ENCODE data around the gene APOO.

The APOO gene

DNA sequence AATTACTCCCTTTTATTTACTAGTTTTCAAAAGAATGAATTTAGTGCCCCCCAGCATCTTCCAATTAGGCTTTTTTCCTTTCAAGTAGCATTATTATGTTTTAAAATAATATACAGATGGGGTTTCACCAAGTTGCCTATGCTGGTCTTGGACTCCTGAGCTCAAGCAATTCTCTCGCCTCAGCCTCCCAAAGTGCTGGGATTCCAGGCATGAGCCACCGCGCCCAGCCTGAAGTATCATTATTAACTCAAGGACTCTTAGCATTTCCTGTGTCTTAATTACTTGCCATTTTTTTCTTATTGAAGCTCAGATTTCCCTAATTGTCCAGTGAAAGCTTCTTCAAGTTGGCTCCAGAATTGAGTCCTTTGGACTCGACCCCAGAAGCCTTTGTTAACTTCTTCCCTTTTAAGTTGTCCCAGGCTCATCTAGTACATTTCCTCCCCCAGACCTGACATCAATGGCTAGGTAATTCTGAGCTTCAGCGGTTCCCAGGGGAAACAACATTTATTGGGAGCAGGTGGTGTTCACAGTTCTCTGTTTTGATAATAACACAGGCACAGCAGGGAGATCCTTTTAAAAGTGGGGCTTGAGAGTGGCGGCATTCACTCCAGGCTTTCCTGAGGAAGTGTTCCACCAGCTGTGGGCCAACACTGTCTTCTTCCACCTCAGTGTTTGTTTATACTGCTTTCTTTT lies 114.7 kb downstream of the APOO start:
- Histone ChIP-seq H3K36me3 (ENCODE audit: control insufficient read depth, insufficient read depth, low read length) (no peaks in the 10 kb centered on the region), H3K27me3 (replicated peaks; ENCODE audit: control insufficient read depth, insufficient read depth, low read length) (no peaks in the 10 kb centered on the region), H3K4me3 (replicated peaks; ENCODE audit: low read depth, low read length) (no peak overlapping the region)
- DNase-seq (ENCODE audit: extremely low read depth, insufficient read length) = no peak
- TF ChIP-seq, protein P1, sequence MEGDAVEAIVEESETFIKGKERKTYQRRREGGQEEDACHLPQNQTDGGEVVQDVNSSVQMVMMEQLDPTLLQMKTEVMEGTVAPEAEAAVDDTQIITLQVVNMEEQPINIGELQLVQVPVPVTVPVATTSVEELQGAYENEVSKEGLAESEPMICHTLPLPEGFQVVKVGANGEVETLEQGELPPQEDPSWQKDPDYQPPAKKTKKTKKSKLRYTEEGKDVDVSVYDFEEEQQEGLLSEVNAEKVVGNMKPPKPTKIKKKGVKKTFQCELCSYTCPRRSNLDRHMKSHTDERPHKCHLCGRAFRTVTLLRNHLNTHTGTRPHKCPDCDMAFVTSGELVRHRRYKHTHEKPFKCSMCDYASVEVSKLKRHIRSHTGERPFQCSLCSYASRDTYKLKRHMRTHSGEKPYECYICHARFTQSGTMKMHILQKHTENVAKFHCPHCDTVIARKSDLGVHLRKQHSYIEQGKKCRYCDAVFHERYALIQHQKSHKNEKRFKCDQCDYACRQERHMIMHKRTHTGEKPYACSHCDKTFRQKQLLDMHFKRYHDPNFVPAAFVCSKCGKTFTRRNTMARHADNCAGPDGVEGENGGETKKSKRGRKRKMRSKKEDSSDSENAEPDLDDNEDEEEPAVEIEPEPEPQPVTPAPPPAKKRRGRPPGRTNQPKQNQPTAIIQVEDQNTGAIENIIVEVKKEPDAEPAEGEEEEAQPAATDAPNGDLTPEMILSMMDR (IDR thresholded peaks at IDR 0.05; ENCODE audit: insufficient read depth, low read length, poor library complexity, severe bottlenecking) = no peak

DNA sequence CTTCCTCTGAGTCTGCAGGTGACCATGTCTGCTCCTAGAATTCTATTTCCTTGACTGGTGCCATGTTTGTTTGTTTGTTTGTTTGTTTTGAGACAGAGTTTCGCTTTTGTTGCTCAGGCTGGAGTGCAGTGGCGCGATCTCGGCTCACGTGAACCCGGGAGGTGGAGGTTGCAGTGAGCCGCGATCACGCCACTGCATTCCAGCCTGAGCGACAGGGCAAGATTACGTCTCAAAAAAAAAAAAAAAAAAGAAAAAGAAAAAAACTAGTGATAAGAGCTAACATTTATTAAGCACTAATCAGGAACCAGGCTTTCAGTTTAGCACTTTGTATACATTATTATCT lies 117.6 kb downstream of the APOO start:
- no peaks in the 10 kb centered on the region for H3K36me3 ChIP-seq (ENCODE audit: control insufficient read depth, insufficient read depth, low read length)
- TF ChIP-seq, protein P1 (IDR thresholded peaks at IDR 0.05; ENCODE audit: insufficient read depth, low read length, poor library complexity, severe bottlenecking) = no peak
- no peak overlapping the region for H3K4me3 ChIP-seq (replicated peaks; ENCODE audit: low read depth, low read length)
- no peaks in the 10 kb centered on the region for H3K27me3 ChIP-seq (replicated peaks; ENCODE audit: control insufficient read depth, insufficient read depth, low read length)
- DNase-seq (ENCODE audit: extremely low read depth, insufficient read length) = no peak

DNA sequence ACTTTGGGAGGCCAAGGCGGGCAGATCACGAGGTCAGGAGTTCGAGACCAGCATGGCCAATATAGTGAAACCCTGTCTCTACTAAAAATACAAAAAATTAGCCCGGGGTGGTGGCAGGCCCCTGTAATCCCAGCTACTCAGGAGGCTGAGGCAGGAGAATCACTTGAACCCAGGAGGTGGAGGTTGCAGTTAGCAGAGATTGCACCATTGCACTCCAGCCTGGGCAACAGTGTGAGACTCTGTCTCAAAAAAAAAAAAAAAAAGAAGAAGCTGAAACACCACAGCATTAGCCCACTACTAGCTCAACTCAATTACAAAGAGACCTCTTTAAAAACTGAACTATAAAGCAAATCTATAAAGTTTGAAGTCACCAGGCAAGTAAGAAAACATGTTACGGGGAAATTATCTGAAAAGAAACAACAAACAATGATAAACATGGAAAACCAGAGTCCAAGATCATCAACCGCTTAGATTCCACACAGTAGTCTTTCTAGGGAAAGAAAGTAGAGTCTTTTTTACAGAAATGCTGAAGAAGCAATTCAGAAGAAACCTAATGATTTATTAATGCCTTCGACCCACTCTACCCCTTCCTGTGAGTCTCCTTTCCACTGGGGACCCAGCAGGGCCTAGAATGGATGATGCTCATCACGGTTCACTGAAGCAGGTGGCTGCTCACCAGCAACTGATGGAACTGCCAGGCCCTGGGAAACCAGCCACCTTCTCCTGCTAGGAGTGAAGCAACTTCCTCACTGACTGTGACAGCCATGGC lies 118.2 kb downstream of the APOO start:
- H3K4me3 ChIP-seq (replicated peaks; ENCODE audit: low read depth, low read length) = no peak overlapping the region
- no peak for DNase-seq (ENCODE audit: extremely low read depth, insufficient read length)
- H3K27me3 ChIP-seq (replicated peaks; ENCODE audit: control insufficient read depth, insufficient read depth, low read length) = no peaks in the 10 kb centered on the region
- no peaks in the 10 kb centered on the region for H3K36me3 ChIP-seq (ENCODE audit: control insufficient read depth, insufficient read depth, low read length)
- TF ChIP-seq, protein P1 (IDR thresholded peaks at IDR 0.05; ENCODE audit: insufficient read depth, low read length, poor library complexity, severe bottlenecking) = no peak

DNA sequence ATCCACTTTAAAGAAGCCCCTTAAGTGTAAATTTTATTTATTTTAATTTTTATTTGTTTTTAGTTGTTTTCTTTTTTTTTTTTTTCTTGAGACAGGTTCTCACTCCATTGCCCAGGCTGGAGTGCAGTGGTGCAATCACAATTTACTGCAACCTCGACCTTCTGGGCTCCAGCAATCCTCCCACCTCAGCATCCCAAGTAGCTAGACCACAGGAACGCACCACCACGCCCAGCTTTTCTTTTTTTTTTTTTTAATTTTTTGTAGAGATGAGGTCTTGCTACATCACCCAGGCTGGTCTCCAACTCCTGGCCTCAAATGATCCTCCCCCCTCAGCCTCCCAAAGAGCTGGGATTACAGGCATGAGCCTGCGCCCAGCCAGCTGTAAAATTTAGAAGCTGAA lies 118.8 kb downstream of the APOO start:
- H3K4me3 ChIP-seq (replicated peaks; ENCODE audit: low read depth, low read length) = no peak overlapping the region
- no peaks in the 10 kb centered on the region for H3K27me3 ChIP-seq (replicated peaks; ENCODE audit: control insufficient read depth, insufficient read depth, low read length)
- H3K36me3 ChIP-seq (ENCODE audit: control insufficient read depth, insufficient read depth, low read length) = no peaks in the 10 kb centered on the region
- TF ChIP-seq, protein P1 (IDR thresholded peaks at IDR 0.05; ENCODE audit: insufficient read depth, low read length, poor library complexity, severe bottlenecking) = no peak
- DNase-seq (ENCODE audit: extremely low read depth, insufficient read length) = no peak

DNA sequence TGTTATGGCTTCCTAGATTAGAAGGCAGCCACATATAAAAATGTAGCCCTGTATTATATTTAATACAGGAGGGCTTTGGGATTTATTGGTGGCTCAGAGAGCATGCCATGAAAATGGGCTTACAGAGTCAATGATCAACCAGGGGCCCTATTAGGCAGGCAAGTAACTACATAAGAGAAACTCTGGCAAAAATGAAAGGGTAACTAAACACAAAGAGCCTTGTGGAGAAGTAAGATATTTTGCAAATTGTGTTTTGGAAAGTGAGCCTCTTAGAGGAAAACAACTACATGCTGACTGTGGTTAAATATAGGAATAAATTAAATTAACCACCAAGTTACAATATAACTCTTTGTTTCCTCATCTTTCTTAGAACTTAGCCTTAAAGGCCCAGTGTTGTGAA lies 119.2 kb downstream of the APOO start:
- DNase-seq (ENCODE audit: extremely low read depth, insufficient read length) = no peak
- no peaks in the 10 kb centered on the region for H3K27me3 ChIP-seq (replicated peaks; ENCODE audit: control insufficient read depth, insufficient read depth, low read length)
- no peak overlapping the region for H3K4me3 ChIP-seq (replicated peaks; ENCODE audit: low read depth, low read length)
- H3K36me3 ChIP-seq (ENCODE audit: control insufficient read depth, insufficient read depth, low read length) = no peaks in the 10 kb centered on the region
- TF ChIP-seq, protein P1 (IDR thresholded peaks at IDR 0.05; ENCODE audit: insufficient read depth, low read length, poor library complexity, severe bottlenecking) = no peak
